GM19099 (cell line): ENCODE measurements around the gene ASCC3.

Experiments
- POLR2A ChIP-seq: IDR thresholded peaks from 3 replicates; pipeline ENCODE4 v1.6.1; 2011; ENCODE audit warnings: low read depth; ENCODE audit not compliant: insufficient read length; ENCODE audit errors: extremely low read depth

Gene ASCC3

GRCh38 chr6:100506651-100507050 lies 374.5 kb downstream of the ASCC3 start:
- no peak for TF ChIP-seq POLR2A

- no peak for TF ChIP-seq POLR2A
These were observed 376.1 kb downstream of the ASCC3 start for GRCh38 chr6:100504786-100505737.

- TF ChIP-seq POLR2A = no peak
These were observed 378.0 kb downstream of the ASCC3 start for GRCh38 chr6:100503043-100503705.

- no peak for TF ChIP-seq POLR2A
These were observed 387.8 kb downstream of the ASCC3 start for GRCh38 chr6:100493206-100493888.

- no peak for TF ChIP-seq POLR2A
These were observed 389.0 kb downstream of the ASCC3 start for GRCh38 chr6:100491952-100492670.

GRCh38 chr6:100490065-100490464 lies 391.1 kb downstream of the ASCC3 start:
- TF ChIP-seq POLR2A = no peak

GRCh38 chr6:100488244-100488643 lies 392.9 kb downstream of the ASCC3 start:
- TF ChIP-seq POLR2A = no peak

- TF ChIP-seq POLR2A = no peak
These were observed 393.5 kb downstream of the ASCC3 start for GRCh38 chr6:100487638-100488037.

- TF ChIP-seq POLR2A = no peak
These were observed 395.9 kb downstream of the ASCC3 start for GRCh38 chr6:100485268-100485667.

GRCh38 chr6:100484474-100484873 lies 396.7 kb downstream of the ASCC3 start:
- no peak for TF ChIP-seq POLR2A

- no peak for TF ChIP-seq POLR2A
These were observed 398.4 kb downstream of the ASCC3 start for GRCh38 chr6:100482698-100483097.

- TF ChIP-seq POLR2A = no peak
These were observed 401.7 kb downstream of the ASCC3 start for GRCh38 chr6:100479179-100480035.

- no peak for TF ChIP-seq POLR2A
These were observed 405.4 kb downstream of the ASCC3 start for GRCh38 chr6:100475554-100476320.

- TF ChIP-seq POLR2A = no peak
These were observed 407.9 kb downstream of the ASCC3 start for GRCh38 chr6:100473182-100473581.

- TF ChIP-seq POLR2A = no peak
These were observed 408.5 kb downstream of the ASCC3 start for GRCh38 chr6:100472674-100473073.
